ENCODE results near the gene MICAL3. TPM values are rescaled to one million over a fixed set of nuclear protein-coding genes. Genes with fewer than 3 reads are reported as not detected.

MICAL3 gene
- polyA plus RNA-seq, 1 of the 3 experiments (the other 2 are of a cell fraction), result 83.1 TPM

GRCh38 chr22:17970201-17970708 is 54.1 kb downstream of the MICAL3 start:
- peaks cover 26 to 35% of the 10 kb centered on the region in 2 experiments; a peak in 3 of 4 replicates for H3K4me1 ChIP-seq (ENCODE audit: control insufficient read depth in 1 of 2, insufficient read depth in 2 of 2, low read depth in 1 of 2, low read length in 1 of 2)
- DNase-seq, result no peak
- H3K36me3 ChIP-seq (replicated peaks in 1 of 2; ENCODE audit: control insufficient read depth in 1 of 2, insufficient read depth in 2 of 2, low read length in 1 of 2), result no peaks in the 10 kb centered on the region
- ChIA-PET POLR2A (no interaction called here), CTCF (no interaction called here)
- no peaks in the 10 kb centered on the region for H3K27me3 ChIP-seq (ENCODE audit: insufficient read depth)
- TF ChIP-seq PBX3 (IDR thresholded peaks at IDR 0.05), result no peak
- TF ChIP-seq RXRA (IDR thresholded peaks at IDR 0.05; ENCODE audit: borderline replicate concordance, low read depth), result no peak
- no peak for TF ChIP-seq RCOR1 (IDR thresholded peaks at IDR 0.05; ENCODE audit: low read length)
- TF ChIP-seq TAF1 (IDR thresholded peaks at IDR 0.05; ENCODE audit: borderline replicate concordance, low read depth, low read length), result no peak
- no peak overlapping the region for H2AFZ ChIP-seq (ENCODE audit: low read depth)
- H3K9me3 ChIP-seq, result no peaks in the 10 kb centered on the region
- H3K9me2 ChIP-seq, result no peaks in the 10 kb centered on the region
- H3K27ac ChIP-seq (ENCODE audit: low read depth in 2 of 2, low read length in 1 of 2), result peak overlapping the region in 1 of 2 experiments; percentile 83; a peak in 2 of 4 replicates
- 80% methylated on average over 10 of the region's 10 CpGs for WGBS (ENCODE audit: low lambda C conversion rate)
- peak overlapping the region; percentile 66 for H3K4me2 ChIP-seq
- H3F3A ChIP-seq (replicated peaks; ENCODE audit: insufficient read depth), result peaks cover 16% of the 10 kb centered on the region
- no peak overlapping the region for H3K4me3 ChIP-seq (ENCODE audit: low read depth in 2 of 2, low read length in 1 of 2)
- H4K20me1 ChIP-seq (ENCODE audit: insufficient read depth), result peaks cover 24% of the 10 kb centered on the region
- peaks cover 90% of the 10 kb centered on the region for H3K79me2 ChIP-seq (ENCODE audit: insufficient read depth)
- peak overlapping the region; percentile 49; the same call in 1 of the 2 replicates for H3K9ac ChIP-seq

DNA sequence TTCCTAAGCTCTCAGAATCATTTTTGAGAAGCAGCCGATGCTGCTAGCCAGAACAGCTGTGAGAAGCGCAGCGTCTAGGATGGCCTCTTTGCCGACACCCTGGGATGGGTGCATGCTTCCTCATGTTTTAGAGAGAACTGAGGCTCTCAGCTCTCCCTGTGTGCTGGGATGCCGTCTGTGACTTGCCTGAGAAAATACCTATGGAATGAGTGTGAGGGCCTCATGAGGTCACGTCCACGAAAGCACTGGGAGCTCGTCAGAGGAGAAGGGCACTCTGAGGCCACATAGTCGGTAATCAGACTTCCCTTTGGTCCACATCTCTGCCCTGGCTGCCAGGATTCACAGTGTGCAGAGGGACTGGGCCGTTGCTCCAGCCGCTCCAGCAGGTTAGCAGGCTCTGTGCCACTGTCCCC is 54.7 kb downstream of the MICAL3 start:
- no peak overlapping the region for H2AFZ ChIP-seq (ENCODE audit: low read depth)
- no peaks in the 10 kb centered on the region for H3K36me3 ChIP-seq (replicated peaks in 1 of 2; ENCODE audit: control insufficient read depth in 1 of 2, insufficient read depth in 2 of 2, low read length in 1 of 2)
- no peak for DNase-seq
- peak overlapping the region; percentile 4 to 83; a peak in 2 of 4 replicates for H3K27ac ChIP-seq (ENCODE audit: low read depth in 2 of 2, low read length in 1 of 2)
- H3K9ac ChIP-seq, result peak overlapping the region; percentile 52; the same call in 1 of the 2 replicates
- H4K20me1 ChIP-seq (ENCODE audit: insufficient read depth), result peaks cover 29% of the 10 kb centered on the region
- peak overlapping the region; percentile 66 for H3K4me2 ChIP-seq
- TF ChIP-seq CTCF (IDR thresholded peaks at IDR 0.05), result no peak
- no peak for TF ChIP-seq MEF2A (IDR thresholded peaks at IDR 0.05; ENCODE audit: borderline replicate concordance, low read depth)
- TF ChIP-seq NRF1 (IDR thresholded peaks at IDR 0.05; ENCODE audit: low read depth, low read length), result no peak
- TF ChIP-seq FOSL2 (IDR thresholded peaks at IDR 0.05; ENCODE audit: borderline replicate concordance, low read depth), result peak; percentile 26; the same call in 1 of the 2 replicates
- no peak for TF ChIP-seq EP300 (IDR thresholded peaks at IDR 0.05; ENCODE audit: borderline replicate concordance in 1 of 2, low read depth in 1 of 2, low read length in 1 of 2)
- TF ChIP-seq TCF12 (IDR thresholded peaks at IDR 0.05), result no peak
- TF ChIP-seq RXRA (IDR thresholded peaks at IDR 0.05; ENCODE audit: borderline replicate concordance, low read depth), result peak; percentile 84; the same call in 1 of the 2 replicates
- TF ChIP-seq EZH2phosphoT487 (IDR thresholded peaks at IDR 0.05; ENCODE audit: borderline replicate concordance, low read depth), result no peak
- no peak for TF ChIP-seq CHD2 (IDR thresholded peaks at IDR 0.05; ENCODE audit: low read length, partially characterized antibody)
- no peak for TF ChIP-seq PBX3 (IDR thresholded peaks at IDR 0.05)
- no peak for TF ChIP-seq RAD21 (IDR thresholded peaks at IDR 0.05; ENCODE audit: low read length)
- TF ChIP-seq, protein P1, sequence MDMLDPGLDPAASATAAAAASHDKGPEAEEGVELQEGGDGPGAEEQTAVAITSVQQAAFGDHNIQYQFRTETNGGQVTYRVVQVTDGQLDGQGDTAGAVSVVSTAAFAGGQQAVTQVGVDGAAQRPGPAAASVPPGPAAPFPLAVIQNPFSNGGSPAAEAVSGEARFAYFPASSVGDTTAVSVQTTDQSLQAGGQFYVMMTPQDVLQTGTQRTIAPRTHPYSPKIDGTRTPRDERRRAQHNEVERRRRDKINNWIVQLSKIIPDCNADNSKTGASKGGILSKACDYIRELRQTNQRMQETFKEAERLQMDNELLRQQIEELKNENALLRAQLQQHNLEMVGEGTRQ (IDR thresholded peaks at IDR 0.05; ENCODE audit: borderline replicate concordance, low read depth, low read length), result no peak
- peaks cover 90% of the 10 kb centered on the region for H3K79me2 ChIP-seq (ENCODE audit: insufficient read depth)
- peaks cover 16% of the 10 kb centered on the region for H3F3A ChIP-seq (replicated peaks; ENCODE audit: insufficient read depth)
- no peaks in the 10 kb centered on the region for H3K27me3 ChIP-seq (ENCODE audit: insufficient read depth)
- ChIA-PET POLR2A (no interaction called here), CTCF (interaction anchor here (1.1 kb wide), 1 partner anchor 66 kb away, joined by 3 read pairs; no protein-coding TSS in a partner anchor)
- peaks cover 26 to 36% of the 10 kb centered on the region in 2 experiments; a peak in 3 of 4 replicates for H3K4me1 ChIP-seq (ENCODE audit: control insufficient read depth in 1 of 2, insufficient read depth in 2 of 2, low read depth in 1 of 2, low read length in 1 of 2)
- 42% methylated on average over 6 of the region's 11 CpGs for WGBS (ENCODE audit: low lambda C conversion rate)
- no peaks in the 10 kb centered on the region for H3K9me3 ChIP-seq
- H3K9me2 ChIP-seq, result no peaks in the 10 kb centered on the region
- H3K4me3 ChIP-seq (ENCODE audit: low read depth in 2 of 2, low read length in 1 of 2), result no peak overlapping the region
